GM18508 (cell line): Measurements from ENCODE around the gene SESN3.
"Not testable (repeated sequence)": the region's sequence is repeated elsewhere in the genome, so short reads cannot be mapped to it uniquely, and the experiment has no call there.

Source experiments
- ATAC-seq: cut with Tn5 transposase; IDR thresholded peaks from one replicate; pipeline ENCODE4 v1.9.1; 2021; ENCODE audit warnings: moderate number of reproducible peaks; ENCODE audit not compliant: insufficient read depth, unreplicated experiment

The SESN3 gene

DNA sequence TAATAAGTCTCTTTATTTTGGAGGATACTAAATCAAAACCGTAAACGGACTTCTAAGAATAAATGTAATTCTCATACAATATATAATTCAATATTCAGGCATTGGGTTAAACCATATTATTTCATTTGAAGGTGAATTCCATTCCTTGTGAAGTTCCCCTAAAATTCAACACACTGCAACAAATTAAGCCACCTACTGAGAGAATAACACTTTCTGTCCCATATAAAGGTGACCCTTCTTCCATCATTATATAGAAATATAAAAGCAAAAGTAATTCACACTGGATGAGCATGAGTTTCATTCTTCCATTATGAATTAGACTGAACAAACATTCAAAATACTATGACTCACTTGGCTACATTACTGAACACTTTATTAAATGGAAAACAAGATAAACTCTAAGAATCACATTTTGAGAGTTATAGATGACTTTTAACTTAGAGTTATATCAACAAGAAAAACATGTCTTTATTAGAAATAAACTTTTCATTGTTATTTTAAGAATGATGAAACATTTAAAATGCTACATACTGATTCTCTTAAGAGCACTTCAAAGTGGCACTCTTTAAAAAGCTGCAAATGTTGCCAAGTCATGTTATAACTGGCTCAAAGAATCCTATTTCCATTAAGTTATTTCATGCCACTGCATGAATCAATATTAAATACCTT is 2.8 kb downstream of the SESN3 start:
- ATAC-seq, result no peak

DNA sequence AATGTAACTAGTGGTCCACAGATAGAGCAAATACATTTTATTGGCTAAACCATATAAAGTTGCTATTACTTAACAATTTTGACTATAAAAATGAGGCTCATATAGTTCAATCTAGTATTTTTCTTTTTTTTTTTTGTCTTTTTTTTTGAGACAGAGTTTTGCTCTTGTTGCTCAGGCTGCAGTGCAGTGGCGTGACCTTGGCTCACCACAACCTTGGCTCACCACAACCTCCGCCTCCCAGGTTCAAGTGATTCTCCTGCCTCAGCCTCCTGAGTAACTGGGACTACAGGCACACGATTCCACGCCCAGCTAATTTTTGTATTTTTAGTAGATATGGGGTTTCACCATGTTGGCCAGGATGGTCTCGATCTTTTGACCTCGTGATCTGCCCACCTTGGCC is 3.9 kb downstream of the SESN3 start:
- not testable (repeated sequence) for ATAC-seq

DNA sequence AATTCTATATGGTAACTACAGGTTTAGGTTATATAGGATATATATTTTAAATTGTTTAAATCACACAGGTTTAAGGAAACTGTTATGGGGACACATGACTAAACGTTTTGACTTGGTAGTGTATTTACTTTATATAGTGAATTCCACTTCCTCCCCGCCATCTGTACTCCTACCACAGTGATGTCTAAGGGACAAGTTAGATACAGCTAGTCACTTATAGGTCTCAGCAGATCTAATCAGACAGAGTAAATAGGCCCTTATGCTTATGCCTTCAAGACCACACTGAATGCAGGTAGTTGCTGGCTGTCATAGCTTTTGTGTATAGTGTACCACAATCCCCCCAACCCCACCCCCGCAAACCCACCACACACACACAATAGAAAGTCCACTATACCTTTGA is 8.2 kb downstream of the SESN3 start:
- ATAC-seq, result no peak

DNA sequence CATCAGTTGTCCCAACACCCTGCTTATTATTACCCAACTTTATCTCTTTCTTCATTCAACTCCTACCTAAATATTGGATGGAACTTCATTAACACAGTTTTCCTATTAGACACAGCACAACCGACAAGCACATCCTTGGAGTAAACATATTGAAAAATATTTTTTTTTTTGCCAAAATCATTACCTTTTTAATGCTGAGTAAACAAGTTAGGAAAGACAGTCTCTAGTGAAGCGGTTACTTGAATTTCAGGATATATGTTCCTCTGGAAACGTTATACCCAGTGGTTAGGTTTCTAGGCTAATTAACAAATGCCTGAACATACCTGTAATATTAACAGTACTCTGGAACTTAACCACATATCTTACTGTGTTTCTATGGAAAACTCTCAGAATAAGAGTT is 11.4 kb downstream of the SESN3 start:
- no peak for ATAC-seq

DNA sequence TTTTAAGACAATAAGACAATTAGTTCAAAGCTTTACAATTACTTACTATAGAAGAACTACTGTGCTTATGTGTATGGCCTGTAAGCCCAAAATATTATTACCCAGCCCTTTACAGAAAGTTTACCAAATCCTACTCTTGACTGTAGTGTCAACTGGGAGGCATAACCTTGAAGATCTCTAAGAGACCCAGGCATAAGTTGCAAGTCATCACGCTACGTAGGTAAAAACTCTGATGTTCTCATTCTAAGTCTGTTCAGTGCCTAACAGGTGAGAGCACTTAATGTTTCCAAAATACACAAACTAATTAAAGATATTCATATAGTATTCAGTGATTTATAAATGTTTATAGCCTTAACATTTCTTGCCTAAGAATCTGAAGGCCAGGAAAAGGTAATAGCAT is 12.9 kb downstream of the SESN3 start:
- ATAC-seq, result no peak

DNA sequence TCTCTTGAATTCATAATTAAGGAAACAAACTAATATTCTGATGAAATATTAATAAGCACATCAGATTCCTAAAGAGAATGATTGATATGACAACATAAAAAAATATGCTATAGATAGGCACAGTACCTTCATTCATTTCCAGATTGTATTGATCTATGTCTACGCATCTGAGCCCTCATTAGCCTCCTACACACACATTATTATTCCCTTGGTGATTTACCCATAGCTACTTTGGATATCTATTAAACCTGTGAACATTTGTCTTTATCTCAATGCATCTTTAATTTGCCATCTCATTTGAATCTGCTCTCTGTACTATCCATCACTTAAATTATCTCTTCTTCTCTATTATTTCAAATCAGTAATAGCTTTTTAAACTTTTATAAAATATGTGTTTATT is 18.4 kb downstream of the SESN3 start:
- no peak for ATAC-seq

DNA sequence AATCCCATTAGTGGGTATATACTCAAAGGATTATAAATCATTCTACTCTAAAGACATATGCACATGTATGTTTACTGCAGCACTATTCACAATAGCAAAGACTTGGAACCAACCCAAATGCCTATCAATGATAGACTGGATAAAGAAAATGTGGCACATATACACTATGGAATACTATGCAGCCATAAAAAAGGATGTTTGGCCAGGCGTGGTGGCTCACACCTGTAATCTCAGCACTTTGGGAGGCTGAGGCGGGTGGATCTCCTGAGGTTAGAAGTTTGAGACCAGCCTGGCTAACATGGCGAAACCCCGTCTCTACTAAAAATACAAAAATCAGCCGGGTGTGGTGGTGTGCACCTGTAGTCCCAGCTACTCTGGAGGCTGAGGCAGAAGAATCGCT is 21.5 kb downstream of the SESN3 start:
- not testable (repeated sequence) for ATAC-seq

DNA sequence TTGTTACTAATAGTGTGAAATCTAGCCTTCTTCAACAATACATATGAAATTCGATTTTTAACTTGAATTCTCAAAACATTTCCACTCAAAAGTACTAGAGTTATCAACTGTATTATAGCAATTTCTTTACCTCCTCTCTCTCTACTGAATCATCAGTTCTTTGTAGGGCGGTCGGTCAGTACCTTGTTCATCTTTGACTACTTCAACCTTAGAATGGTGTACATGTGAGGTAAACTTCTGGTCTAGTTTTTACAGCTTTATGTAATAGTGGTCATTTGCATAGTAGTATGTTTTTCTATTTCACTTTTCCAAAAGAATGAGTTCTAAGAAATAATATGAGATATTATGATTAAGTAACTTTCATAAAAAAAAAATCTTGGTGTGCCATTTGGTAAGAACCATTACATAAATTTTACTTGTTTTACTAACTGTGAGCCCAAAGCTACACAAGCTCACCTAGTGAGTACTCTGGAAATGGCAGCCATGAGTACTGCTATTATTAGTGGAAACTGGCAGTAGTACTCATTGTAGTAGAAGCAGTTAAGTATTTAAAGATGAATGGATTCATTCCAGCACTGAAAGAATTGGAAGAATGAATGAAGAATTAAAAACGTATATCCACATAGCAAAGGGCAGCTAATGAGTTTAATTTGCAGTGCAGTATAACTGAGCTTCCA is 30.1 kb downstream of the SESN3 start:
- ATAC-seq, result no peak

DNA sequence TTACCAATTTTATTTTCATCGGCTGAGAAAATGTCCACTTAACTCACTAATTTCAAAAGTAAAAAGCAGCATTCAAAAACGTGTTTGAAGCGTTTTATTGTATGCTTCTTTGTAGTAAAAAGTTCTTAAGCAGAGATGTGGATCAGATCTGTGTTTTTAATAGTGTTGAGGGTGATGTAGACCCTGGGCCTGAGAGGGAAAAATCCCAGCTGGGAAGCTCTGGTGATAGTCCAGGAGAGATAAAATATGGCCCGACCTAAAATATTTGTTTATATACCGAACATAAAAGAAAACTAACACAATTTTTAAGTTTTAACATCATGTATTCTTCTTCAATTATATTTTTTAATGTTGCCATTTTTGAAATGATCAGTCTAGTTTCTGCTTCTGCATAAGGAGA is 35.2 kb downstream of the SESN3 start:
- ATAC-seq, result no peak

DNA sequence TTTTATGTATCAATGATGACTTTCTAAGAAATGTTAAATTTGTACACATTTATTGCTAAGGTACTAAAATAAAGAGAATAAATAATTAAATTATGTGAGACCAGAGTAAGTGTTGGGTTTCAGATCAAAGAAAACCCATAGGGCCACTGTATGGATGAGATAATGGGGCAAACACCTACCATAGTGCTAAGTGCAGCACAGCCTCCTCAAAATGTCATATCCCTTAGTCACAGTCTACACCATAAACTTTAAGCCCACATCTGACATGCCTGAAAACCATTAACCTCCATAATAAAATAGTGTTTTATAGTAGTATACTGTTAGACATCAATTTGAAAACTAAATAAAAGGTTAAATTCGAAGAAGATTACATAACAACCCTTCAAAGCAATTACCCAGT is 37.5 kb downstream of the SESN3 start:
- ATAC-seq, result no peak

DNA sequence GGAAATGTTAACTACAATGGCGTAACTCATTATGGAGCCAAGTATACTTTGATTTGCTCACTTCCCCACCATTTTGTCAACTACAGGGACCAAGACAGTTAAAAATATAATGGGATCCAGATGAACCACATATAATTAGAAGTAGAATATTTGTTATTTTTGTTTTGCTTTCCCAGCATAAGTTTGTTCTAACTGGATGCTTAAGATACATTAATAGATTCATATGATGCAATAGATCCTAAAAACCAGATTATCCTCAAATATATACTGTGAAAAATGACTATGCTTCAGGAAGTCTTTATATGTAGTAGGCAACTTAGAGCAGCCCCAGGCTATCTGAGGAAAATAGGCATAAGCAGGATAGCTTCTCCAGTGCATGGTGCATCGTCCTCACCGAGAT is 38.3 kb downstream of the SESN3 start:
- no peak for ATAC-seq

DNA sequence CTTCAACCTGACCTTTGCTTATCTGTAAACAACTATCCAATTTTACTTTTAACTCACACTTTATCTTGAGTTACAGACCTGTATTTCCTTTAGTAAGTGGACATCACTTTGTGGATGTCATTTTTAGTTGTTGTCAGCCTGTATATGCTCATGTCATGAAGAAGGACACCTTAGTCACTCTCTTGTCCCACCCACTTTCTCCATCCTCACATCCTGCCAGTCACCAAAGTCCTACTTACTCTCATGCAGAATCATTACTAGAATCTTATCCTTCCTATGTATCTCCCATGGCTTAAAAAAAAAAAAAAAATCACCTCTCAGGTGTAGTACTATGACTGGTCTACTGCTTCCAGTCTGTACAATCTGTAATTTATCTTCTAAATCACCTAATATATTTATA is 43.3 kb downstream of the SESN3 start:
- ATAC-seq, result no peak

DNA sequence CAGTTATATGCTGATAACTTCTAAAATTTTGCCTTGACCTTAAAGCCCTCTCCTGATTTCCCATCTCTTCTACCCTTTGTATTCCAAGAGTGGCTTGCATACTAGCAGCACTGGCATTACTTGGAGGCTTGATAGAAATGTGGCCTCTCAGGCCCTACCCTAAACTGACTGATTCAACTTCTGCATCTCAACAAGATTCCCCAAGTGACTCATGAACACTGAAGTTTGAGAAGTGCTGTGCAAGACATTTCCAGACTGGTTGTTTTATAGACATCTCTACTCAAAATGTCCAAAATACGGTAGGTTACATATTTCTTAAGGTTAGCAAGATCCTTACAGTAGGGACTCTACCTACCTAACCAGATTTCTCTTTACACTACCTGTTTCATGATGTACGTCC is 48.6 kb downstream of the SESN3 start:
- no peak for ATAC-seq

DNA sequence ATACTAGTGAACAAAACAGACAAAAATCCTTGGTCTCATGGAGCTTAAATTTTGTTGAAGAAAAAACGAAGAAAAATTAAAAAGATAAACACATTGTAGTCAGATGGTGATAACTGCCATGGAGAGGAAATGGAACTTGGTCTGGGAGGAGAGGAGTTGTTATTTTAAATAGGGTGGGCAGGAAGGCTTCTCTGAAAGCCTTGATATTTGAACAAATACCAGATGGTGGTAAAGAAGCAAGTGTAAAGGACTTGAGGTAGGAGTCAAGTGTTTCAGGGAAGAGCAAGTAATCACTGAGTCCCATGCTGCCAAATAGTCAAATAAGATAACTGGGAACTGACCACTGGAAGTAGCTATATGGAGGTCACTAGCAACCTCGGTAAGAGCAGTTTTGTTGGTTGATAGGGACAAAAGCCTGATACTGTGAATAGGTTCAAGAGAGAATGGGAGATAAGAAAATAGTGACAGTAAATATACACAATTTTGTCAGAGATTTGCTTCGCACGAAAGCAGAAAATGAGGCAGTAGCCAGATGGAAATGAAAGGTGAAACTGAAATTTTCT is 55.1 kb downstream of the SESN3 start:
- ATAC-seq, result no peak

DNA sequence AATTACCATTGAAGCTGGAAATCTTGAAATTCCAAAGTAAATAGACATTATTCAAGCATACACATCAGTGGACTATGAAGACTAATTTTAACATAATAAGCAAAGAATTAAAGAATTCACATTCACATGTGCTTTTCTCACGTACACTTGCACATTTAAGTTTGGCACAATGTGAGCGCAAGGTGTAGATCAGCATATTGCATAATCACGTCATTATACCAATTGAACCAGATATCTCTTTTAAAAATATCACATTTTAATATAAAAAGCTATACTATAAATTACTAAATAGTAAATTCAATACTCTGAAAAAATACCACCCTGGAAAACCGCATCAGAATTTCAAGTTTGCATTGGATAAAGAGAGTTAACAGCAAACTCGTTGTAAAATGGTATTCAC is 60.7 kb downstream of the SESN3 start:
- no peak for ATAC-seq

DNA sequence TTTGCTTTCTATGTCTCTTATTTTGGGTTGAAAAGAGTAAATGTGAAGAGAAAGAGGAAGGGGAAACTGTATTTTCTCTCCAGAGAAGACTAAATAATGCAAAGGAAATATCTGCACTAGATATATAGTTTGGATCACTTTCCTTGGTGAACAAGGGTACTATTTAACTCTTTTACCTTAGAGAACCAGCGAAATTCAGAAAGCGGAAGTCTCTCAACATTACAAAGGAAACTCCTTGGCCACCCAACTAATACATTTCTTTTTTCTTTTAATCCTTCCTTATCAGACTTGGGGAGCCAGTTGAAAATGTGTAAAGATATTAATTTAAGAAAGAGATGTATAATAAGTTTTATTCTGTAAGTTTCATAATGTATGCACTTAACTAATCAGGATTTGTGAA is 64.2 kb downstream of the SESN3 start:
- ATAC-seq, result no peak

DNA sequence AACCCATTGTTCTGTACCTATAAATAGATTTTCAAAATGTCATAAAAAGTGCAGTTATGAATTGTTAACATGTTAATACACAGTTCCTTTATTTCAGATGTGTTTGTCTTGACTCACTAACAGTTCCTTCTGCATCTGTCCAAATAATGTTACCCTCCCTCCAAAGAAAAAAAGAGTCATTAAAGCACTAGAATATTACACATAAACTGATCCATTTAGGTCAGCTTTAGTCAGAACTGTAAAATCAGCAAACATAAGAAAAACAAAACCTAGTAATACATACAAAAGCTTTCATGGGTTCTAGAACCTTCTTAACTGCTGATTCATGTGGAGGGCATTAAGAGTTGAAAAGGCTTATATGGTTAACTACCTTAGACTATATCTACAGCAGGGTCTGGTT is 65.4 kb downstream of the SESN3 start:
- ATAC-seq, result no peak

DNA sequence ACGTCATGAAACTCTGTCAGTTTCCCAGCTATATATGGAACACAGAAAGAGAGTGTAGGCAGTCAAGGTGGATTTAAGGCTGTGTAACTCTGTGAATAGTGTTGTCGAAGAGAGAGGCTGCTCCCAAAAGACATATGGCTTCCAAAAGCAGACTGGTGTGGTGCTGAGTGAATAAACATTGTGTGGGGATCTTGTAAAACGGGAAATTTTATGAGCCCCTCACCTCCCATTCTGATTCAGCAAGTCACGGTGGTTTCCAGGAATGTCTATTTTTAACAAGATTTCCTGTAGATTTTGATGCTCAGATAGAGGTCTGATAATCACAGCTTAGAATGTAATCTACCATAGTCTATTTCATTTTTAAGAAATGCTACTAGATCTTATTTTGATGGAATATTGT is 67.9 kb downstream of the SESN3 start:
- ATAC-seq, result no peak

DNA sequence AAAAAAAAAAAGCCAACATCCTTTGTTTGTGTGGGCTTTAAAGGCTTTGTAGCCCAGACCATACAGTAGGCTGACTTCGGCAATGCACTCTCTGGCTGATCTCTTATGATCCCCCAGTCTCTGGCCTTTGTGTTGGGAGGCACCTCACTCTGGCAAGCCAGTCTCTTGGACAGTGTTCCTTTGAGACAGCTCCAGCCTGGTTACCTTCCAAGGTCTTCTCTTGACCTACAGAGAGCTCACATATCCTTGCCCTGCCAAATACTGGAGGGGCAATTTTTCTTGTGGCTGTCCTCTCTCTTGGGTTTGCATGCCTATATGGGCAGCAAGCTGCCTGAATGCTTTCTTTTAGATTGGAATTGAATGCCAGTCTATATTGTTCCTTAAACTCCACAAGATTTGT is 69.8 kb downstream of the SESN3 start:
- ATAC-seq, result no peak

DNA sequence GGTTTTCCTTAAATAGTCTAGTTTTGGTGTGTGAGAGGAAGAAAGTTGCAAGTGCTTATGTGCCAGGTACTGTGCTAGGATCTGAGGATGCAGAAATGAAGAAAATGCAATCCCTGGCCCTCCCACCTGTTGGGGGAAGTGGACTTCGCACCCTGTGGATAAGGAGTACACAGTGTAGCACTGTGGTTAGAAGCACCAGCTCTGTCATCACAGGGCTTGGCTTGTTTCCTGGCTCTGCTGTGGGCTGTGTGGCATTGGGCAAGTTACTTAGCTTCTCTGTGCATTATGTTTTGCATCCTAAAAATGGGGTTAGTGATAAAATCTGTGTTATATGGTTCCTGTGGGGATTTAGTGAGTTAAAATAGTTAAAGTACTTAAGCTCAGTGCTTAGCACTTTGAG is 73.2 kb downstream of the SESN3 start:
- ATAC-seq, result no peak

DNA sequence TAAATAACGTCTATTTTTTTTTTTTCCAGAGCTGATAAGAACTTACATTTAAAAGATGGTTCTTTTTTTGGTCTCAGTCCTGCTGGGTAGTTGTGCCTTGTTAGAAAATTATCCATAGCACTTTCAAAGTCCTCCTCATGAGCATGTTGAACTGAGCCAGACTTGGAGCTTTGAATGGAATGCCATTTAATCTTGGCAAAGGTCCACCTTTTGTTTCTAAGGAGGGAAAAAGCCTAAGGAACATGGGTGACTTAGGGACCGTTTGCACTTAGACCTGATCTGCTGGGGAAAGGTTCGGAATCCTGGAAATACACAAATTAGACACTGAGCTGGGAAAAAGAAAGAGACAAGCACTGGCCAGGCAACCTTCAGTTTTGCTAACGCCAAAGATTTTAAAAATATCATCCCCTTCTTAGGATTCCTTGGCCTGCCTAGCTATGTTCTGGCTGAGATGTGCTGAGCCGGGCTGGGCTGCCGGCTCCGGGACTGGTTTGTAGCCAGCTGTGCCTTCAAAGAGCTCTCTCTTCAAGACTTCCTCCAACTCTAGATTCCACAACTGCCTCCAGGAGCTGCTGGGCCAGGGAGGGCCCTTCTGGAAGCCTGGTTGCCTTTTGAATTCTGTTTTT is 74.0 kb downstream of the SESN3 start:
- ATAC-seq, result no peak
